Natural killer cell (primary cell): ENCODE data around the gene CLEC16A. TPM values are rescaled to one million over a fixed set of nuclear protein-coding genes. Genes with fewer than 3 reads are reported as not detected.
A peak's percentile ranks its signal among the peaks of the same experiment; 100 is the strongest.

ENCODE experiments used
- ATAC-seq, 3 donors: fragments of 150-1000 bp in 2 of 3; fragments of 200-7000 bp in 1 of 3; cut with Tn5 transposase; 1 replicate in 1 of 3; 2 replicates in 2 of 3; pipeline ENCODE4 v1.10.0; 2021; ENCODE audit warnings: mild to moderate bottlenecking in 2 of 3, moderate library complexity in 2 of 3
- DNase-seq, 2 donors: peaks; one replicate each; pipeline versions ENCODE4 v3.0.0 to v3.0.0-alpha.2; 2013 to 2021; ENCODE audit warnings: mixed read lengths in 1 of 2
- H3K27ac ChIP-seq: one replicate; pipeline ENCODE4 v1.5.1; 2013; ENCODE audit warnings: mild to moderate bottlenecking, low read length
- H3K27me3 ChIP-seq: one replicate; pipeline ENCODE4 v1.6.1; 2013; ENCODE audit warnings: low read length; ENCODE audit not compliant: control insufficient read depth, insufficient read depth
- H3K36me3 ChIP-seq: one replicate; pipeline ENCODE4 v1.6.1; 2013; ENCODE audit warnings: low read length; ENCODE audit not compliant: control insufficient read depth, insufficient read depth
- H3K4me1 ChIP-seq: one replicate; pipeline ENCODE4 v1.6.1; 2013; ENCODE audit warnings: low read length; ENCODE audit not compliant: control insufficient read depth, insufficient read depth
- H3K4me3 ChIP-seq: one replicate; pipeline ENCODE4 v1.5.1; 2013; ENCODE audit warnings: low read length
- H3K9me3 ChIP-seq: one replicate; pipeline ENCODE4 v1.6.1; 2013; ENCODE audit warnings: low read length; ENCODE audit not compliant: control insufficient read depth, insufficient read depth
- H3K27ac Mint-ChIP-seq, 2 donors: one replicate each; pipeline ENCODE4 v1.8.0; 2022; ENCODE audit warnings: mild to moderate bottlenecking in 2 of 2, mixed read lengths in 2 of 2, moderate library complexity in 1 of 2
- H3K27me3 Mint-ChIP-seq, 2 donors: one replicate each; pipeline ENCODE4 v1.8.0; 2022; ENCODE audit warnings: low read depth in 2 of 2, mixed read lengths in 2 of 2
- H3K36me3 Mint-ChIP-seq: one replicate; pipeline ENCODE4 v1.8.0; 2022; ENCODE audit warnings: mixed read lengths
- H3K4me1 Mint-ChIP-seq, 2 donors: one replicate each; pipeline ENCODE4 v1.8.0; 2022; ENCODE audit warnings: mixed read lengths in 2 of 2
- H3K4me3 Mint-ChIP-seq: one replicate; pipeline ENCODE4 v1.8.0; 2022; ENCODE audit warnings: mild to moderate bottlenecking, moderate library complexity, mixed read lengths
- H3K9me3 Mint-ChIP-seq, 2 donors: one replicate each; pipeline ENCODE4 v1.8.0; 2022; ENCODE audit warnings: mixed read lengths in 2 of 2
- CTCF ChIP-seq: fragments of 200-600 bp; IDR thresholded peaks from one replicate; pipeline ENCODE4 v1.8.0; 2022; ENCODE audit warnings: antibody characterized with exemption
- WGBS: methylation state at CpG from one replicate; pipeline ENCODE4 v1.1.7; 2013; ENCODE audit warnings: missing lambda C conversion rate; ENCODE audit not compliant: insufficient coverage; 5-methylcytosine and 5-hydroxymethylcytosine counted together
- intact Hi-C: fragments of 100-400 bp; cut with micrococcal nuclease; formaldehyde crosslinking; loops from one replicate; pipeline ENCODE4 v1.14.2; 2022
- total RNA-seq, 4 donors: library from RNA; stranded (reverse); fragments of 120-200 nt in 1 of 4; gene quantifications; one replicate each; pipeline versions ENCODE4 v1.2.3 to v1.2.4, GENCODE V29; 2013 to 2022

The CLEC16A gene
- total RNA-seq, 3 donors from 2014 or later (not counting 1 experiment from before 2014, with no cell fraction given): 35.9 to 50.5 (median 37.4) TPM

- Histone ChIP-seq H3K9me3 (no peaks in the 10 kb centered on the region), H3K36me3 (peaks cover 8% of the 10 kb centered on the region), H3K4me3 (no peak overlapping the region), H3K27ac (no peak overlapping the region), H3K27me3 (no peaks in the 10 kb centered on the region), H3K4me1 (peaks cover 5% of the 10 kb centered on the region)
- Mint-ChIP-seq H3K4me1 (peaks cover 16 to 21% of the 10 kb centered on the region in 2 donors), H3K27me3 (no peaks in the 10 kb centered on the region), H3K9me3 (no peaks in the 10 kb centered on the region), H3K4me3 (no peak overlapping the region), H3K27ac (no peak overlapping the region), H3K36me3 (no peaks in the 10 kb centered on the region)
- DNase-seq (no peak), ATAC-seq (no peak)
- no peak for TF ChIP-seq CTCF
- intact Hi-C loops: no loop called here
- WGBS: 99% methylated on average over 26 of the region's 26 CpGs
Observed at GRCh38 chr16:11174141-11174540, 229.8 kb downstream of the CLEC16A start.

- no peak overlapping the region for H3K27ac ChIP-seq
- no peak overlapping the region for H3K4me3 ChIP-seq
- H3K27ac Mint-ChIP-seq: peak overlapping the region in 1 of 2 donors; percentile 6
- H3K27me3 Mint-ChIP-seq: no peaks in the 10 kb centered on the region
- peaks cover 16 to 24% of the 10 kb centered on the region in 2 donors for H3K4me1 Mint-ChIP-seq
- intact Hi-C loops: no loop called here
- ATAC-seq: no peak
- no peaks in the 10 kb centered on the region for H3K9me3 Mint-ChIP-seq
- no peaks in the 10 kb centered on the region for H3K9me3 ChIP-seq
- WGBS: 80% methylated on average over 6 of the region's 7 CpGs
- no peaks in the 10 kb centered on the region for H3K27me3 ChIP-seq
- H3K36me3 ChIP-seq: peaks cover 8% of the 10 kb centered on the region
- no peaks in the 10 kb centered on the region for H3K36me3 Mint-ChIP-seq
- H3K4me1 ChIP-seq: peaks cover 14% of the 10 kb centered on the region
- H3K4me3 Mint-ChIP-seq: no peak overlapping the region
- no peak for TF ChIP-seq CTCF
- no peak for DNase-seq
Observed at GRCh38 chr16:11175106-11175786, 230.9 kb downstream of the CLEC16A start.

- Histone ChIP-seq H3K27ac (no peak overlapping the region), H3K36me3 (peaks cover 8% of the 10 kb centered on the region)
- H3K4me1 Mint-ChIP-seq: peaks cover 16 to 28% of the 10 kb centered on the region in 2 donors
Observed at GRCh38 chr16:11175787-11176341, 231.5 kb downstream of the CLEC16A start.

More at GRCh38 chr16:11175787-11176341, 231.5 kb downstream of the CLEC16A start:
- DNase-seq (no peak), ATAC-seq (no peak)
- H3K27me3 ChIP-seq: no peaks in the 10 kb centered on the region
- intact Hi-C loops: no loop called here
- no peak for TF ChIP-seq CTCF
- peaks cover 18% of the 10 kb centered on the region for H3K4me1 ChIP-seq
- no peaks in the 10 kb centered on the region for H3K9me3 Mint-ChIP-seq
- no peak overlapping the region for H3K4me3 ChIP-seq
- WGBS: 57% methylated on average over 11 of the region's 11 CpGs
- H3K27me3 Mint-ChIP-seq: no peaks in the 10 kb centered on the region
- H3K4me3 Mint-ChIP-seq: no peak overlapping the region
- peak overlapping the region; percentile 6 to 23 for H3K27ac Mint-ChIP-seq
- no peaks in the 10 kb centered on the region for H3K36me3 Mint-ChIP-seq
- no peaks in the 10 kb centered on the region for H3K9me3 ChIP-seq
